ENCODE results near the gene GLRX5.

Gene GLRX5

GRCh38 chr14:95549656-95550585 lies 15.1 kb downstream of the GLRX5 start:
- no peak for TF ChIP-seq Cebpa-rat (IDR thresholded peaks at IDR 0.05)
- Histone ChIP-seq H3K9me3 (replicated peaks in 1 of 11) (peaks cover 0 to under 1% (median 0%) of the 10 kb centered on the region in 11 experiments; a peak in 3 of 22 replicates), H3K27me3 (no peaks in the 10 kb centered on the region), H3K4me1 (peaks cover 15 to 49% (median 31%) of the 10 kb centered on the region in 10 experiments), H3K4me3 (no peak overlapping the region), H3K9ac (no peak overlapping the region), H3K36me3 (peaks cover 3 to 63% (median 40%) of the 10 kb centered on the region in 11 experiments; a peak in 20 of 22 replicates), H3K4me2 (no peak overlapping the region), H4K20me1 (peaks cover 0 to 50% (median 22%) of the 10 kb centered on the region in 11 experiments; a peak in 14 of 22 replicates), H3K27ac (no peak overlapping the region)

GRCh38 chr14:95551435-95551834 lies 16.6 kb downstream of the GLRX5 start:
- H3K4me1 ChIP-seq: peaks cover under 1 to 41% (median 24%) of the 10 kb centered on the region in 10 experiments; a peak in 17 of 20 replicates
- H4K20me1 ChIP-seq: peaks cover 0 to 37% (median 9%) of the 10 kb centered on the region in 11 experiments; a peak in 6 of 22 replicates
- no peaks in the 10 kb centered on the region for H3K27me3 ChIP-seq
- H3K9me3 ChIP-seq (replicated peaks in 1 of 11): peaks cover 0 to 6% (median 0%) of the 10 kb centered on the region in 11 experiments; a peak in 3 of 22 replicates
- H3K36me3 ChIP-seq: peaks cover 3 to 51% (median 35%) of the 10 kb centered on the region in 11 experiments; a peak in 20 of 22 replicates
- no peak overlapping the region for H3K9ac ChIP-seq
- H3K27ac ChIP-seq: no peak overlapping the region
- no peak overlapping the region for H3K4me3 ChIP-seq
- no peak for TF ChIP-seq Cebpa-rat (IDR thresholded peaks at IDR 0.05)
- no peak overlapping the region for H3K4me2 ChIP-seq

DNA sequence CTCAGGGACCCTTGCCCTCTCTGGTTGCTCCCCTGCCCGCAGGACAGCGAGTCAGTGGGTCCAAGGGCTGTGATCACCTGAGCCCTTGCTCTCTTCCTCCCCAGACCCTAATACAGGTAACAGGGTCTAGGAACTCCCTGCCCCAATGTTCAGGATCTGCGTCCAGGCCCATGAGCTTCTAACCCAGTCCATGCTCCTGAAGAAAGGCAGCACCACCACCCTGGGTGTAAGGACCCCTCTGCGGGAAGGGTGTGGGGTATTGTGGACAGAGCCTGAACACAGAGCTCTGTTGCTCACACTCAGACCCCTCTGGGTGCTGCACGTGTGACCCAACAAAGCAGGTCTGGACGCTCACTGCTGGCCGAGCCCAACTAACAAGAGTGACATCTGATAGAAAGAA lies 18.3 kb downstream of the GLRX5 start:
- Histone ChIP-seq H4K20me1 (peaks cover 0 to 25% (median 0%) of the 10 kb centered on the region in 11 experiments; a peak in 3 of 22 replicates), H3K9ac (no peak overlapping the region), H3K4me2 (no peak overlapping the region), H3K4me1 (peaks cover 0 to 36% (median 15%) of the 10 kb centered on the region in 10 experiments; a peak in 14 of 20 replicates), H3K9me3 (replicated peaks in 1 of 11) (peaks cover 0 to 6% (median 0%) of the 10 kb centered on the region in 11 experiments; a peak in 3 of 22 replicates), H3K36me3 (peaks cover 0 to 34% (median 18%) of the 10 kb centered on the region in 11 experiments; a peak in 17 of 22 replicates), H3K27ac (no peak overlapping the region), H3K4me3 (no peak overlapping the region), H3K27me3 (no peaks in the 10 kb centered on the region)
- no peak for TF ChIP-seq Cebpa-rat (IDR thresholded peaks at IDR 0.05)

DNA sequence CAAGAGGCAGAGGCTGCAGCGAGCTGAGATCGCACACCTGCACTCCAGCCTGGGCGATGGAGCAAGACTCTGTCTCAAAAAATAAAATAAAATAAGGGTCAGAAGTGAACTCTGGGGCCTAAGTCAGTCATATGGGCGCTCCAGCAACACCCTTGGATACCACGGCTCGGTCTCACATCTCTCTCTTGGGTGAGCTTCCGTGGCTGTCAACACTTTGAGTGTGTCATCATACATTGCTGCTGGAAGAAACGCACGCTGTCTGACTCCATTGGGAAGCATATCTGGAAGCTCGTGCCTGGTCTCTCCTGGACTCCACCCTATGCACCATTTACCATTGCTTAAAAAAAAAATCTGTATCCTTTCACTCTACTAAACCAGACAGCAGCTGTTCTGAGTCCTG lies 20.2 kb downstream of the GLRX5 start:
- H3K4me1 ChIP-seq: peaks cover 0 to 25% (median 11%) of the 10 kb centered on the region in 10 experiments; a peak in 14 of 20 replicates
- no peak for TF ChIP-seq Cebpa-rat (IDR thresholded peaks at IDR 0.05)

GRCh38 chr14:95557291-95557690 lies 22.4 kb downstream of the GLRX5 start:
- H3K36me3 ChIP-seq: peaks cover 0 to 6% (median 0%) of the 10 kb centered on the region in 11 experiments; a peak in 2 of 22 replicates
- no peak overlapping the region for H3K27ac ChIP-seq
- H3K4me2 ChIP-seq: no peak overlapping the region
- no peak overlapping the region for H3K4me3 ChIP-seq
- H3K27me3 ChIP-seq: no peaks in the 10 kb centered on the region
- H3K9me3 ChIP-seq (replicated peaks in 1 of 11): peaks cover 0 to 6% (median 0%) of the 10 kb centered on the region in 11 experiments; a peak in 3 of 22 replicates
- H4K20me1 ChIP-seq: peaks cover 0 to 10% (median 0%) of the 10 kb centered on the region in 11 experiments; a peak in 2 of 22 replicates
- peaks cover 0 to 38% (median 17%) of the 10 kb centered on the region in 10 experiments; a peak in 14 of 20 replicates for H3K4me1 ChIP-seq
- TF ChIP-seq Cebpa-rat (IDR thresholded peaks at IDR 0.05): no peak
- H3K9ac ChIP-seq: no peak overlapping the region

More for the DNA sequence above, 20.2 kb downstream of the GLRX5 start:
- H3K4me3 ChIP-seq: no peak overlapping the region
- no peak overlapping the region for H3K27ac ChIP-seq
- H4K20me1 ChIP-seq: peaks cover 0 to 16% (median 0%) of the 10 kb centered on the region in 11 experiments; a peak in 2 of 22 replicates
- H3K4me2 ChIP-seq: no peak overlapping the region
- no peaks in the 10 kb centered on the region for H3K27me3 ChIP-seq
- peaks cover 0 to 16% (median 8%) of the 10 kb centered on the region in 11 experiments; a peak in 10 of 22 replicates for H3K36me3 ChIP-seq
- H3K9ac ChIP-seq: no peak overlapping the region
- H3K9me3 ChIP-seq (replicated peaks in 1 of 11): peaks cover 0 to 6% (median 0%) of the 10 kb centered on the region in 11 experiments; a peak in 3 of 22 replicates

- Histone ChIP-seq H3K27me3 (no peaks in the 10 kb centered on the region), H3K4me3 (no peak overlapping the region), H3K4me2 (no peak overlapping the region), H3K36me3 (peaks cover 0 to 6% (median 0%) of the 10 kb centered on the region in 11 experiments; a peak in 2 of 22 replicates), H3K27ac (no peak overlapping the region), H3K9ac (no peak overlapping the region), H3K4me1 (peaks cover 0 to 43% (median 23%) of the 10 kb centered on the region in 10 experiments; a peak in 14 of 20 replicates), H3K9me3 (replicated peaks in 1 of 11) (peaks cover 0 to 6% (median 0%) of the 10 kb centered on the region in 11 experiments; a peak in 3 of 22 replicates), H4K20me1 (peaks cover 0 to 5% (median 0%) of the 10 kb centered on the region in 11 experiments; a peak in 1 of 22 replicates)
- no peak for TF ChIP-seq Cebpa-rat (IDR thresholded peaks at IDR 0.05)
Measured at GRCh38 chr14:95557832-95558231, 23.0 kb downstream of the GLRX5 start.

DNA sequence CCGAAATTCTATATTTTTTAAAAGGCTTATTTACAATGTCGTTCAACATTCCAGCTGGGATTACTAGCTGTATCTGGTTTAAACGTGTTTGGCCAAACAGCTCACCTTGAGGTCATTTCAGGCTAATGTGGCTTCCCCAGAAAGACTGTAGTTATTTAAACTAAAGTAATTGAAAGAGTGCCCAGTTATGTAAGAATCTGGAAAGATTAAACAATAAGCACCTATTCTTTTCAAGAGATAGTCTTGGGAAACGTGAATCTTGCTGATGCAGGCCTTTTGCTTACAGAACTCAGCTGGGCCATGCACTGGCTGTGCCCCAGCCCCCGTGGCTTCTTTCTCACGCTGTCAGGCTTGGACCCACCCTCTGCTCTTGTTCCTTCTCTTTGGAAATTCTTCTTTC lies 24.4 kb downstream of the GLRX5 start:
- no peak overlapping the region for H3K9ac ChIP-seq
- no peak overlapping the region for H3K27ac ChIP-seq
- no peak overlapping the region for H3K4me3 ChIP-seq
- H3K36me3 ChIP-seq: peaks cover 0 to 6% (median 0%) of the 10 kb centered on the region in 11 experiments; a peak in 1 of 22 replicates
- no peaks in the 10 kb centered on the region for H3K27me3 ChIP-seq
- no peak overlapping the region for H3K4me2 ChIP-seq
- no peaks in the 10 kb centered on the region for H4K20me1 ChIP-seq
- no peak for TF ChIP-seq Cebpa-rat (IDR thresholded peaks at IDR 0.05)
- peaks cover 0 to 6% (median 0%) of the 10 kb centered on the region in 11 experiments; a peak in 3 of 22 replicates for H3K9me3 ChIP-seq (replicated peaks in 1 of 11)
- H3K4me1 ChIP-seq: peaks cover 0 to 52% (median 31%) of the 10 kb centered on the region in 10 experiments; a peak in 14 of 20 replicates

DNA sequence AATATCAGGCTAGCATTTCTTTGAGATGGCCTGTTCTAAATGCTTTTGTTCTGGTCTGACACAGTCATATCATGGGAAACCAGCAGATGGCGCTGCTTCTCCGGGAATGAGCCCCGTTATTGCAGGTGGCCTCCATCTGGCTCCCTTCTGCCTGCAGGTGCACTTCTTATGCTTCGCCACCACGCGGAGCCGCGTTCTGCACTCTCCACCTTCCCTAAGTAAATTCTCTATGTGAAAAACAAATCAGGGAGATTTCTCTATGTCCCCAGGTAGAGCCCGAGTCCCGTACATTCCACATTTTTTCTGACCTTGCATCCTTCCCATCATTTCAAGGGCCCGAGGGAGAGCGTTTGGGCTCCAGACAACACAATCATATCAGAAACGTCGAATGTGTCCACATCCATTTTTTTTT lies 26.2 kb downstream of the GLRX5 start:
- Histone ChIP-seq H3K4me1 (peaks cover 0 to 51% (median 29%) of the 10 kb centered on the region in 10 experiments; a peak in 14 of 20 replicates), H3K27me3 (no peaks in the 10 kb centered on the region), H3K4me3 (no peak overlapping the region), H4K20me1 (no peaks in the 10 kb centered on the region), H3K9me3 (replicated peaks in 1 of 11) (no peaks in the 10 kb centered on the region), H3K4me2 (peak overlapping the region in 1 of 11 experiments; percentile 26; a peak in 1 of 22 replicates), H3K36me3 (no peaks in the 10 kb centered on the region), H3K9ac (no peak overlapping the region), H3K27ac (no peak overlapping the region; a peak in 1 of 22 replicates)
- no peak for TF ChIP-seq Cebpa-rat (IDR thresholded peaks at IDR 0.05)

Data from BLaER1 treated with 17β-estradiol and CSF1 and Interleukin-3, amounts not matched to agents 10 nM and 100 nM (cell line).